ENCODE measurements around the gene CABP4.

GRCh38 chr11:67420147-67420645 lies 35.0 kb upstream of the CABP4 start:
- TF ChIP-seq, protein P1, sequence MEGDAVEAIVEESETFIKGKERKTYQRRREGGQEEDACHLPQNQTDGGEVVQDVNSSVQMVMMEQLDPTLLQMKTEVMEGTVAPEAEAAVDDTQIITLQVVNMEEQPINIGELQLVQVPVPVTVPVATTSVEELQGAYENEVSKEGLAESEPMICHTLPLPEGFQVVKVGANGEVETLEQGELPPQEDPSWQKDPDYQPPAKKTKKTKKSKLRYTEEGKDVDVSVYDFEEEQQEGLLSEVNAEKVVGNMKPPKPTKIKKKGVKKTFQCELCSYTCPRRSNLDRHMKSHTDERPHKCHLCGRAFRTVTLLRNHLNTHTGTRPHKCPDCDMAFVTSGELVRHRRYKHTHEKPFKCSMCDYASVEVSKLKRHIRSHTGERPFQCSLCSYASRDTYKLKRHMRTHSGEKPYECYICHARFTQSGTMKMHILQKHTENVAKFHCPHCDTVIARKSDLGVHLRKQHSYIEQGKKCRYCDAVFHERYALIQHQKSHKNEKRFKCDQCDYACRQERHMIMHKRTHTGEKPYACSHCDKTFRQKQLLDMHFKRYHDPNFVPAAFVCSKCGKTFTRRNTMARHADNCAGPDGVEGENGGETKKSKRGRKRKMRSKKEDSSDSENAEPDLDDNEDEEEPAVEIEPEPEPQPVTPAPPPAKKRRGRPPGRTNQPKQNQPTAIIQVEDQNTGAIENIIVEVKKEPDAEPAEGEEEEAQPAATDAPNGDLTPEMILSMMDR (conservative IDR thresholded peaks at IDR 0.05 in 1 of 2, IDR thresholded peaks at IDR 0.05 in 1 of 2; ENCODE audit: extremely low read depth in 1 of 2, insufficient read depth in 1 of 2, low read depth in 1 of 2, low read length in 2 of 2), result no peak
- no peak for TF ChIP-seq EZH2 (IDR thresholded peaks at IDR 0.05; ENCODE audit: borderline replicate concordance, low read length)

All from mammary epithelial cell (primary cell).